Endothelial cell of umbilical vein (primary cell): ENCODE measurements around the gene PLEKHG3. TPM values are rescaled to one million over a fixed set of nuclear protein-coding genes. Genes with fewer than 3 reads are reported as not detected.

Experiments used
- BruUV-seq: library from RNA; stranded (reverse); fragments of 400-500 nt; replicated peaks from 2 replicates; lab custom pipeline; 2021; lab: Mats Ljungman, UMichigan
- CTCF ChIA-PET: fragments of 300-600, 350-600 bp; sonication (Branson Sonifier 250); formaldehyde crosslinking; loops from one replicate; lab custom pipeline; 2021; ENCODE audit warnings: antibody characterized with exemption, inconsistent platforms; lab: Charles Lee
- POLR2A ChIA-PET: fragments of 300-600, 350-600 bp; sonication (Branson Sonifier 250); formaldehyde crosslinking; loops from one replicate; lab custom pipeline; 2021; ENCODE audit warnings: antibody characterized with exemption, inconsistent platforms; lab: Charles Lee
- DNase-seq: peaks from one replicate; pipeline ENCODE4 v3.0.0-alpha.2; 2011; ENCODE audit warnings: low read depth, low spot score
- FAIRE-seq: peaks from 2 replicates; lab custom pipeline; 2011; peaks lifted over from hg19 to GRCh38; lab: Jason Lieb, UNC
- H2AFZ ChIP-seq: 2 replicates; pipeline ENCODE4 v1.6.0; 2012; ENCODE audit warnings: low read depth, low read length, control low read depth, inconsistent platforms
- H3K27ac ChIP-seq: 2 replicates; pipeline ENCODE4 v1.5.1; 2011; ENCODE audit warnings: low read depth, mild to moderate bottlenecking, control low read depth, low read length, moderate library complexity; ENCODE audit not compliant: insufficient read depth
- H3K27me3 ChIP-seq, 2 experiments: 2 replicates each; pipeline versions ENCODE4 v1.6.0 to v1.6.1; 2011; ENCODE audit warnings: low read length in 2 of 2, mixed read lengths in 1 of 2; ENCODE audit not compliant: control insufficient read depth in 2 of 2, insufficient read depth in 2 of 2
- H3K36me3 ChIP-seq, 2 experiments: 2 replicates in 1 of 2; 3 replicates in 1 of 2; pipeline ENCODE4 v1.5.1; 2011; ENCODE audit warnings: low read length in 2 of 2, mild to moderate bottlenecking in 1 of 2, moderate library complexity in 1 of 2; ENCODE audit not compliant: control insufficient read depth in 2 of 2, insufficient read depth in 2 of 2; ENCODE audit errors: extremely low read depth in 1 of 2
- H3K4me1 ChIP-seq: 3 replicates; pipeline ENCODE4 v1.5.1; 2011; ENCODE audit warnings: mild to moderate bottlenecking, low read length; ENCODE audit not compliant: control insufficient read depth, insufficient read depth; ENCODE audit errors: extremely low read depth
- H3K4me2 ChIP-seq: 2 replicates; pipeline ENCODE4 v1.6.1; 2011; ENCODE audit warnings: low read length, control low read depth, mixed read lengths; ENCODE audit not compliant: insufficient read depth
- H3K4me3 ChIP-seq, 3 experiments: fragments of 200-600 bp in 1 of 3; sonication (generic), shearing (Covaris generic) in 1 of 3; replicated peaks in 1 of 3; 2 replicates each; pipeline ENCODE4 v1.5.1; 2011 to 2016; ENCODE audit warnings: control low read depth in 3 of 3, low read length in 3 of 3, mild to moderate bottlenecking in 2 of 3, inconsistent platforms in 1 of 3, low read depth in 1 of 3, moderate library complexity in 1 of 3; ENCODE audit not compliant: insufficient read depth in 1 of 3
- H3K79me2 ChIP-seq: 2 replicates; pipeline ENCODE4 v1.6.0; 2012; ENCODE audit warnings: low read length, inconsistent platforms; ENCODE audit not compliant: control insufficient read depth, insufficient read depth
- H3K9ac ChIP-seq: replicated peaks from 2 replicates; pipeline ENCODE3; 2011; ENCODE audit warnings: low read length, control low read depth; ENCODE audit not compliant: insufficient read depth; ENCODE audit errors: extremely low read depth
- H3K9me1 ChIP-seq: replicated peaks from 3 replicates; pipeline ENCODE4 v1.6.0; 2011; ENCODE audit warnings: mild to moderate bottlenecking, low read length; ENCODE audit not compliant: control insufficient read depth, insufficient read depth; ENCODE audit errors: extremely low read depth
- H3K9me3 ChIP-seq: replicated peaks from 2 replicates; pipeline ENCODE4 v1.5.1; 2012; ENCODE audit warnings: low read length, inconsistent platforms; ENCODE audit not compliant: control insufficient read depth, insufficient read depth
- H4K20me1 ChIP-seq: replicated peaks from 2 replicates; pipeline ENCODE3; 2011; ENCODE audit warnings: mild to moderate bottlenecking, low read length; ENCODE audit not compliant: control insufficient read depth, insufficient read depth; ENCODE audit errors: extremely low read depth
- EZH2 ChIP-seq: IDR thresholded peaks from 2 replicates; pipeline ENCODE4 v1.6.1; 2012; ENCODE audit warnings: borderline replicate concordance, low read depth, mild to moderate bottlenecking, moderate library complexity, low read length, inconsistent platforms; ENCODE audit not compliant: severe bottlenecking
- FOS ChIP-seq: IDR thresholded peaks from 2 replicates; pipeline ENCODE4 v1.6.1; 2011; ENCODE audit warnings: mild to moderate bottlenecking, low read length, moderate library complexity, borderline replicate concordance; ENCODE audit not compliant: insufficient read depth
- GATA2 ChIP-seq: IDR thresholded peaks from 2 replicates; pipeline ENCODE4 v1.7.0; 2011; ENCODE audit warnings: low read depth, mild to moderate bottlenecking, moderate library complexity, mixed read lengths, low read length; ENCODE audit not compliant: insufficient read length, insufficient read depth
- JUN ChIP-seq: IDR thresholded peaks from 2 replicates; pipeline ENCODE4 v1.6.1; 2011; ENCODE audit warnings: borderline replicate concordance, low read depth; ENCODE audit not compliant: insufficient read length, insufficient read depth
- MYC ChIP-seq: IDR thresholded peaks from one replicate; pipeline ENCODE4 v1.6.1; 2011; ENCODE audit warnings: mild to moderate bottlenecking, low read depth, low read length
- POLR2A ChIP-seq: IDR thresholded peaks from 2 replicates; pipeline ENCODE4 v1.6.1; 2012; ENCODE audit warnings: low read depth, mild to moderate bottlenecking, control low read depth, low read length
- POLR2AphosphoS5 ChIP-seq: IDR thresholded peaks from 2 replicates; pipeline ENCODE4 v1.6.1; 2012; ENCODE audit warnings: low read depth, mild to moderate bottlenecking, control low read depth, low read length, moderate library complexity; ENCODE audit not compliant: insufficient read depth
- dilution Hi-C: fragments of 300-500 bp; cut with MboI; formaldehyde crosslinking; loops from one replicate; pipeline ENCODE4 v1.15.0; 2019; ENCODE audit warnings: low sequenced_read_pairs; ENCODE audit not compliant: extremely low pct_ligation_motif_present
- intact Hi-C: fragments of 100-400 bp; cut with micrococcal nuclease; formaldehyde crosslinking; loops from one replicate; pipeline ENCODE4 v1.10.0; 2022
- polyA plus RNA-seq, 4 experiments: library from polyadenylated mRNA; depleted of rRNA in 3 of 4; stranded (reverse) in 3 of 4; unstranded in 1 of 4; fragments of >200 nt; gene quantifications; 2 replicates each; pipeline versions ENCODE4 v1.2.1 to v1.2.3, GENCODE V29; 2011 to 2012; ENCODE audit warnings: missing spikeins in 1 of 4
- total RNA-seq: library from RNA; stranded (reverse); gene quantifications from 2 replicates; pipeline ENCODE4 v1.2.3, GENCODE V29; 2021
- TF ChIP-seq, protein P1 (sequence below): IDR thresholded peaks from 2 replicates; pipeline ENCODE4 v1.6.1; 2011; ENCODE audit not compliant: insufficient read depth, insufficient read length
- TF ChIP-seq, protein P2 (sequence below), 2 donors: IDR thresholded peaks; 1 replicate in 1 of 2; 2 replicates in 1 of 2; pipeline ENCODE4 v1.5.1; 2011; ENCODE audit warnings: low read length in 2 of 2, mild to moderate bottlenecking in 2 of 2, moderate library complexity in 2 of 2, control low read depth in 1 of 2, inconsistent platforms in 1 of 2, low read depth in 1 of 2; ENCODE audit not compliant: insufficient read depth in 1 of 2; ENCODE audit errors: extremely low read depth in 1 of 2

Gene PLEKHG3
- total and polyA plus RNA-seq, 2 donors (not counting 3 experiments of a cell fraction or from before 2014, with no cell fraction given), result 6.6 to 8.0 TPM

DNA sequence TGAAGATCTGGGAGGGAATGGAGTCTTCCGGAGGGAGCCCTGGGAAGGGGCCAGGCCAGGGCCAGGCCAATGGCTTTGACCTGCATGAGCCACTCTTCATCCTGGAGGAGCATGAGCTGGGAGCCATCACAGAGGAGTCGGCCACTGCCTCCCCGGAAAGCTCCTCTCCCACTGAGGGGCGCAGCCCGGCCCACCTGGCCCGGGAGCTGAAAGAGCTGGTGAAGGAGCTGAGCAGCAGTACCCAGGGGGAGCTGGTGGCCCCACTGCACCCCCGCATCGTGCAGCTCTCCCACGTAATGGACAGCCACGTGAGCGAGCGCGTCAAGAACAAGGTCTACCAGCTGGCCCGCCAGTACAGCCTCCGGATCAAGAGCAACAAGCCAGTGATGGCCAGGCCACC is 37.7 kb downstream of the PLEKHG3 start:
- H3K4me2 ChIP-seq, result no peak overlapping the region
- H3K4me1 ChIP-seq, result peaks cover 6% of the 10 kb centered on the region
- FAIRE-seq (no peak), DNase-seq (no peak)
- ChIA-PET CTCF (interaction anchor here (0.9 to 1.2 kb wide), 4 partner anchors 9 to 169 kb away, joined by 3 to 4 read pairs (median 3); no protein-coding TSS in a partner anchor), POLR2A (no interaction called here)
- no peak overlapping the region for H3K4me3 ChIP-seq
- TF ChIP-seq EZH2 (no peak), POLR2A (no peak), MYC (no peak), JUN (no peak), POLR2AphosphoS5 (no peak), FOS (no peak), GATA2 (no peak)
- TF ChIP-seq, protein P1, sequence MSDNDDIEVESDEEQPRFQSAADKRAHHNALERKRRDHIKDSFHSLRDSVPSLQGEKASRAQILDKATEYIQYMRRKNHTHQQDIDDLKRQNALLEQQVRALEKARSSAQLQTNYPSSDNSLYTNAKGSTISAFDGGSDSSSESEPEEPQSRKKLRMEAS, result no peak
- TF ChIP-seq, protein P2, sequence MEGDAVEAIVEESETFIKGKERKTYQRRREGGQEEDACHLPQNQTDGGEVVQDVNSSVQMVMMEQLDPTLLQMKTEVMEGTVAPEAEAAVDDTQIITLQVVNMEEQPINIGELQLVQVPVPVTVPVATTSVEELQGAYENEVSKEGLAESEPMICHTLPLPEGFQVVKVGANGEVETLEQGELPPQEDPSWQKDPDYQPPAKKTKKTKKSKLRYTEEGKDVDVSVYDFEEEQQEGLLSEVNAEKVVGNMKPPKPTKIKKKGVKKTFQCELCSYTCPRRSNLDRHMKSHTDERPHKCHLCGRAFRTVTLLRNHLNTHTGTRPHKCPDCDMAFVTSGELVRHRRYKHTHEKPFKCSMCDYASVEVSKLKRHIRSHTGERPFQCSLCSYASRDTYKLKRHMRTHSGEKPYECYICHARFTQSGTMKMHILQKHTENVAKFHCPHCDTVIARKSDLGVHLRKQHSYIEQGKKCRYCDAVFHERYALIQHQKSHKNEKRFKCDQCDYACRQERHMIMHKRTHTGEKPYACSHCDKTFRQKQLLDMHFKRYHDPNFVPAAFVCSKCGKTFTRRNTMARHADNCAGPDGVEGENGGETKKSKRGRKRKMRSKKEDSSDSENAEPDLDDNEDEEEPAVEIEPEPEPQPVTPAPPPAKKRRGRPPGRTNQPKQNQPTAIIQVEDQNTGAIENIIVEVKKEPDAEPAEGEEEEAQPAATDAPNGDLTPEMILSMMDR (IDR thresholded peaks at IDR 0.05; ENCODE audit: extremely low read depth in 1 of 2, insufficient read depth in 1 of 2, low read depth in 1 of 2, low read length in 2 of 2), result no peak
- H3K27ac ChIP-seq, result no peak overlapping the region
- no peaks in the 10 kb centered on the region for H3K9me3 ChIP-seq
- BruUV-seq, result no TSS peak
- no peaks in the 10 kb centered on the region for H3K27me3 ChIP-seq
- H3K9me1 ChIP-seq, result no peaks in the 10 kb centered on the region
- no peak overlapping the region for H3K9ac ChIP-seq
- no peaks in the 10 kb centered on the region for H4K20me1 ChIP-seq
- intact Hi-C loops (no loop called here), dilution Hi-C loops (no loop called here)
- peaks cover 0 to 4% of the 10 kb centered on the region in 2 experiments for H3K36me3 ChIP-seq
- no peaks in the 10 kb centered on the region for H3K79me2 ChIP-seq
- H2AFZ ChIP-seq, result no peak overlapping the region
